Caco-2 (cell line): ENCODE measurements around the gene SPTBN1. TPM values are rescaled to one million over a fixed set of nuclear protein-coding genes. Genes with fewer than 3 reads are reported as not detected.

Experiments
- BruUV-seq: library from RNA; stranded (reverse); fragments of 400-500 nt; replicated peaks from 2 replicates; lab custom pipeline; 2021; lab: Mats Ljungman, UMichigan
- CTCF ChIA-PET: fragments of 300-600 bp; sonication (Branson Sonifier 250); formaldehyde crosslinking; loops from one replicate; lab custom pipeline; 2022; ENCODE audit warnings: antibody characterized with exemption; lab: Charles Lee
- POLR2A ChIA-PET: fragments of 300-600 bp; sonication (Branson Sonifier 250); formaldehyde crosslinking; loops from one replicate; lab custom pipeline; 2022; ENCODE audit warnings: antibody characterized with exemption; lab: Charles Lee
- DNase-seq, 2 experiments: peaks; one replicate each; pipeline versions ENCODE4 v3.0.0 to v3.0.0-alpha.2; 2020 to 2022
- H3K27me3 ChIP-seq: replicated peaks from 2 replicates; pipeline ENCODE4 v1.6.0; 2011; ENCODE audit warnings: low read length; ENCODE audit not compliant: control insufficient read depth, insufficient read depth
- H3K36me3 ChIP-seq: 2 replicates; pipeline ENCODE4 v1.5.1; 2011; ENCODE audit warnings: low read length; ENCODE audit not compliant: control insufficient read depth, insufficient read depth
- H3K4me1 ChIP-seq: fragments of 250-450 bp; sonication (Bioruptor Pico); 2 replicates; pipeline ENCODE4 v1.5.1; 2020; ENCODE audit warnings: mild to moderate bottlenecking
- H3K4me3 ChIP-seq: 2 replicates; pipeline ENCODE4 v1.5.1; 2011; ENCODE audit warnings: low read depth, mild to moderate bottlenecking, control low read depth, low read length
- H3K9me3 ChIP-seq: fragments of 250-450 bp; sonication (Bioruptor Pico); 2 replicates; pipeline ENCODE4 v1.5.1; 2020; ENCODE audit warnings: mild to moderate bottlenecking, moderate library complexity
- H3K27ac Mint-ChIP-seq: one replicate; pipeline ENCODE4 v1.8.0; 2022; ENCODE audit warnings: mixed read lengths; ENCODE audit not compliant: unreplicated experiment
- H3K27me3 Mint-ChIP-seq: one replicate; pipeline ENCODE4 v1.8.0; 2022; ENCODE audit warnings: mixed read lengths; ENCODE audit not compliant: insufficient read depth, unreplicated experiment
- H3K36me3 Mint-ChIP-seq: one replicate; pipeline ENCODE4 v1.8.0; 2022; ENCODE audit warnings: mild to moderate bottlenecking, mixed read lengths; ENCODE audit not compliant: insufficient read depth, unreplicated experiment
- H3K4me1 Mint-ChIP-seq: one replicate; pipeline ENCODE4 v1.8.0; 2022; ENCODE audit warnings: low read depth, mixed read lengths; ENCODE audit not compliant: unreplicated experiment
- H3K4me3 Mint-ChIP-seq: one replicate; pipeline ENCODE4 v1.8.0; 2022; ENCODE audit warnings: mild to moderate bottlenecking, moderate library complexity, mixed read lengths; ENCODE audit not compliant: unreplicated experiment
- H3K9me3 Mint-ChIP-seq: one replicate; pipeline ENCODE4 v1.8.0; 2022; ENCODE audit warnings: mixed read lengths; ENCODE audit not compliant: unreplicated experiment
- intact Hi-C: fragments of 100-400 bp; cut with micrococcal nuclease; formaldehyde crosslinking; loops from one replicate; pipeline ENCODE4 v1.10.0; 2022; ENCODE audit not compliant: unreplicated experiment
- total RNA-seq: library from RNA; stranded (reverse); gene quantifications from 2 replicates; pipeline ENCODE4 v1.2.3, GENCODE V29; 2022
- TF ChIP-seq, protein P1 (sequence below), 2 experiments: fragments of 200-600 bp in 1 of 2; IDR thresholded peaks; 1 replicate in 1 of 2; 2 replicates in 1 of 2; pipeline versions ENCODE4 v1.5.1 to v1.8.0; 2011 to 2022; ENCODE audit warnings: antibody characterized with exemption in 1 of 2, control low read depth in 1 of 2, inconsistent platforms in 1 of 2, low read depth in 1 of 2, low read length in 1 of 2, mild to moderate bottlenecking in 1 of 2, moderate library complexity in 1 of 2; ENCODE audit not compliant: insufficient read depth in 1 of 2, severe bottlenecking in 1 of 2, unreplicated experiment in 1 of 2

Gene SPTBN1
- total RNA-seq, 1 experiment from 2014 or later: 361 TPM

DNA sequence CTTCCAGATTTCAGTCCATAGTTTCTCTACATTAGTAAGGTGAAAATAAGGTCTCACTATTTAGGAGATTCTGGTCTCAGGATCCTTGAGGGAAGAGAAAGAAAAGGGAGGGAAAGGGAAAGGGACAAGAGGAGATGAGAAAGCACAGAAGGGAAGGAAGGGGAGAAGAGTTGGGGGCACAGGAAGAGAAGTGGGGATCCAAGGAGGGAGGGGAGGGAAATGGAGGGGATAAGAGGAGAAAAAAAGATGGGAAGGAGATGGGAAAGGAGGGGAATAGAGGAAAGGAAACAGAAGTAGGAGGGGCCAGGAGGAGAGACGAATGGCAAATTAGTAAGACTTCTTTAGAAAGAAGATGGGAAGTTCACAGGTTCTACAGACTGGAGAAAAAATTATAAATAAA lies 39.2 kb upstream of the SPTBN1 start:
- no TSS peak for BruUV-seq
- H3K36me3 Mint-ChIP-seq: no peaks in the 10 kb centered on the region
- intact Hi-C loops: no loop called here
- Histone ChIP-seq H3K27me3 (no peaks in the 10 kb centered on the region), H3K4me3 (no peak overlapping the region), H3K9me3 (no peaks in the 10 kb centered on the region), H3K4me1 (no peaks in the 10 kb centered on the region), H3K36me3 (no peaks in the 10 kb centered on the region)
- H3K27me3 Mint-ChIP-seq: no peaks in the 10 kb centered on the region
- no peaks in the 10 kb centered on the region for H3K9me3 Mint-ChIP-seq
- H3K27ac Mint-ChIP-seq: no peak overlapping the region
- peaks cover 5% of the 10 kb centered on the region for H3K4me1 Mint-ChIP-seq
- H3K4me3 Mint-ChIP-seq: no peak overlapping the region
- no peak for DNase-seq
- CTCF ChIA-PET: no interaction called here
- POLR2A ChIA-PET: no interaction called here
- TF ChIP-seq, protein P1, sequence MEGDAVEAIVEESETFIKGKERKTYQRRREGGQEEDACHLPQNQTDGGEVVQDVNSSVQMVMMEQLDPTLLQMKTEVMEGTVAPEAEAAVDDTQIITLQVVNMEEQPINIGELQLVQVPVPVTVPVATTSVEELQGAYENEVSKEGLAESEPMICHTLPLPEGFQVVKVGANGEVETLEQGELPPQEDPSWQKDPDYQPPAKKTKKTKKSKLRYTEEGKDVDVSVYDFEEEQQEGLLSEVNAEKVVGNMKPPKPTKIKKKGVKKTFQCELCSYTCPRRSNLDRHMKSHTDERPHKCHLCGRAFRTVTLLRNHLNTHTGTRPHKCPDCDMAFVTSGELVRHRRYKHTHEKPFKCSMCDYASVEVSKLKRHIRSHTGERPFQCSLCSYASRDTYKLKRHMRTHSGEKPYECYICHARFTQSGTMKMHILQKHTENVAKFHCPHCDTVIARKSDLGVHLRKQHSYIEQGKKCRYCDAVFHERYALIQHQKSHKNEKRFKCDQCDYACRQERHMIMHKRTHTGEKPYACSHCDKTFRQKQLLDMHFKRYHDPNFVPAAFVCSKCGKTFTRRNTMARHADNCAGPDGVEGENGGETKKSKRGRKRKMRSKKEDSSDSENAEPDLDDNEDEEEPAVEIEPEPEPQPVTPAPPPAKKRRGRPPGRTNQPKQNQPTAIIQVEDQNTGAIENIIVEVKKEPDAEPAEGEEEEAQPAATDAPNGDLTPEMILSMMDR (IDR thresholded peaks at IDR 0.05; ENCODE audit: insufficient read depth in 1 of 2, low read depth in 1 of 2, low read length in 1 of 2, severe bottlenecking in 1 of 2, unreplicated experiment in 1 of 2): no peak

DNA sequence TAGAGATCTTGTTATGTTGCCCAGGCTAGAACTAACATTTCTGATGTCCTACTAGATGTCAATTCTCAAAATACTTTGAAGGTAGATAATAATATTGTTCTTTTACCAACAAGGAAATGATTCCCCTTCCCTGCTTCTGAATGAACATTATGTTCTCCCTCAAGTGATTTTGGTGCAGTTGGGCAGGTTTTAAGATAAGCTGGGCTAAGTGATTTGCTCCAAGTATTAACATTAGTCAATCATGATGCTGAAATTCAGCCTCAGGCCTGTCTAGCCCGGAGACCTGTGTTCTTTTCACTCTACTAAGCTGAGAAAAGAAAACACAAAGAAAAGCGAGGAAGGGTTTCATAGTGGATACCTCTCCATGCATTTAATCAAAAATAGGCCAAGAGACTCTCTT lies 38.5 kb upstream of the SPTBN1 start:
- H3K36me3 Mint-ChIP-seq: no peaks in the 10 kb centered on the region
- H3K9me3 ChIP-seq: peaks cover 5% of the 10 kb centered on the region; the same call in 1 of the 2 replicates
- no TSS peak for BruUV-seq
- DNase-seq: no peak
- CTCF ChIA-PET: no interaction called here
- H3K27me3 ChIP-seq: no peaks in the 10 kb centered on the region
- POLR2A ChIA-PET: no interaction called here
- TF ChIP-seq, protein P1 (IDR thresholded peaks at IDR 0.05; ENCODE audit: insufficient read depth in 1 of 2, low read depth in 1 of 2, low read length in 1 of 2, severe bottlenecking in 1 of 2, unreplicated experiment in 1 of 2): no peak
- no peak overlapping the region for H3K4me3 Mint-ChIP-seq
- no peaks in the 10 kb centered on the region for H3K4me1 ChIP-seq
- no peak overlapping the region for H3K4me3 ChIP-seq
- no peaks in the 10 kb centered on the region for H3K36me3 ChIP-seq
- peaks cover 5% of the 10 kb centered on the region for H3K4me1 Mint-ChIP-seq
- no peaks in the 10 kb centered on the region for H3K9me3 Mint-ChIP-seq
- no peaks in the 10 kb centered on the region for H3K27me3 Mint-ChIP-seq
- intact Hi-C loops: no loop called here
- H3K27ac Mint-ChIP-seq: no peak overlapping the region

DNA sequence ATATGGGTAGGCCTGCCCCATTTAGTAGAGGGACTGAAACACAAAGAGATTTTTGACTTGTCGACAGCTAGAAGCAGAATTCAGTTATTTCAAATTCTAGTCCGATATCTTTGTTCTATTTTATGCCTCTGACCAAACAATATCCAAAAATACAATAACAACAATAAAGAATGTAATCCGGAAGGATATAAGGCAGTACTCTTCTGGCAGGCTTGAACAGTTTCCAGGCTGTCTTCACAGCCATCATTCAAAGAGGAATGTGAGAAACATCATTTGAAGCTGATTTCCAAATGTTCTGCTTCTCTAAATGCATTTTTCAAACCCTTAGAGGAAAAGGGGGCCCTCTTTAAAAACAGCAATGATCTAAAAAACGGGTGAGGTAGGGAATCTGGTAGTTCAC lies 36.7 kb upstream of the SPTBN1 start:
- Mint-ChIP-seq H3K27me3 (no peaks in the 10 kb centered on the region), H3K9me3 (no peaks in the 10 kb centered on the region), H3K4me3 (no peak overlapping the region), H3K36me3 (no peaks in the 10 kb centered on the region), H3K4me1 (peaks cover 5% of the 10 kb centered on the region), H3K27ac (no peak overlapping the region)
- Histone ChIP-seq H3K27me3 (no peaks in the 10 kb centered on the region), H3K9me3 (peaks cover 5% of the 10 kb centered on the region; the same call in 1 of the 2 replicates), H3K4me1 (no peaks in the 10 kb centered on the region), H3K36me3 (no peaks in the 10 kb centered on the region), H3K4me3 (no peak overlapping the region)
- no peak for DNase-seq
- TF ChIP-seq, protein P1 (IDR thresholded peaks at IDR 0.05; ENCODE audit: insufficient read depth in 1 of 2, low read depth in 1 of 2, low read length in 1 of 2, severe bottlenecking in 1 of 2, unreplicated experiment in 1 of 2): no peak
- POLR2A ChIA-PET: no interaction called here
- CTCF ChIA-PET: no interaction called here
- no TSS peak for BruUV-seq
- intact Hi-C loops: no loop called here
